Measurements from ENCODE around the gene CTNNA1. TPM values are rescaled to one million over a fixed set of nuclear protein-coding genes. Genes with fewer than 3 reads are reported as not detected.

Gene CTNNA1
- polyA plus RNA-seq, 1 donor (not counting 4 experiments of a cell fraction or from before 2014, with no cell fraction given) = 119 TPM

DNA sequence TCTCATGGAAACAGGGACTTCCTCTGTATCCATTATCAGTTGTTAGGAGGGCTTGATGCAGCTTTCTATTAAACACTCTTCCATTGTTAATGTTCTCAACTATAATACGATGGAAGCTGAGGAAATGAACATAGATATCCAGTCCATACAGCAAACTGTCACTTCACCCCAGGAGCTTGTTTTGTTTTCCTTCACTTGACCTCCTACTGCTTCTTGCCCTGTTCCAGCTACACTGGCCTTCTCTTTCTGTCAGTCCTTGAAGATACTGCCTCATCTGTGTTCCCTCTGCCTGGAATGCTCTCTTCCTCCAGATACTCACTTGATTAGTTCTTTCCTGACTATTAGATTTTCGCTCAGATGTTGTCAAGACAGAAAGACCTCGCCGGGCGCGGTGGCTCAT lies 17.1 kb downstream of the CTNNA1 start:
- no peak overlapping the region for H3K27ac ChIP-seq (ENCODE audit: control insufficient read depth, insufficient read depth, low read length)
- peaks cover 96% of the 10 kb centered on the region for H3K79me2 ChIP-seq (ENCODE audit: control insufficient read depth, insufficient read depth, low read length)
- H3K9me1 ChIP-seq (ENCODE audit: control insufficient read depth, extremely low read depth, insufficient read depth, low read length) = no peaks in the 10 kb centered on the region
- H3K36me3 ChIP-seq (ENCODE audit: control insufficient read depth in 2 of 2, extremely low read depth in 1 of 2, insufficient read depth in 2 of 2, low read length in 2 of 2) = peaks cover 0 to 3% of the 10 kb centered on the region in 2 experiments
- DNase-seq (ENCODE audit: low read depth, low spot score) = no peak
- dilution Hi-C loops (cut with MboI; ENCODE audit: extremely low pct_ligation_motif_present, low sequenced_read_pairs) = no loop called here
- no peak overlapping the region for H3K4me3 ChIP-seq (ENCODE audit: control insufficient read depth in 2 of 3, extremely low read depth in 1 of 3, insufficient read depth in 2 of 3, low read depth in 1 of 3, low read length in 3 of 3)
- H3K9me3 ChIP-seq (ENCODE audit: control insufficient read depth, low read depth, low read length) = no peaks in the 10 kb centered on the region
- no peak for FAIRE-seq
- peaks cover 31% of the 10 kb centered on the region for H4K20me1 ChIP-seq (ENCODE audit: control insufficient read depth, extremely low read depth, insufficient read depth, low read length)
- no peak overlapping the region for H3K4me2 ChIP-seq (ENCODE audit: control insufficient read depth, extremely low read depth, insufficient read depth, low read depth, low read length)
- no peak overlapping the region for H3K9ac ChIP-seq (ENCODE audit: control insufficient read depth, extremely low read depth, insufficient read depth, low read length)
- H3K4me1 ChIP-seq (ENCODE audit: control insufficient read depth, extremely low read depth, insufficient read depth, low read length) = no peaks in the 10 kb centered on the region
- H3K27me3 ChIP-seq (ENCODE audit: control insufficient read depth, extremely low read depth, insufficient read depth, low read length) = no peaks in the 10 kb centered on the region
- H2AFZ ChIP-seq (ENCODE audit: control insufficient read depth, low read length) = no peak overlapping the region
- TF ChIP-seq EZH2 (IDR thresholded peaks at IDR 0.05; ENCODE audit: low read length) = no peak
- TF ChIP-seq CTCF (optimal IDR thresholded peaks at IDR 0.05 in 1 of 3, IDR thresholded peaks at IDR 0.05 in 1 of 3, conservative IDR thresholded peaks at IDR 0.05 in 1 of 3; ENCODE audit: extremely low read depth in 1 of 3, insufficient read depth in 2 of 3, low read length in 3 of 3) = no peak

DNA sequence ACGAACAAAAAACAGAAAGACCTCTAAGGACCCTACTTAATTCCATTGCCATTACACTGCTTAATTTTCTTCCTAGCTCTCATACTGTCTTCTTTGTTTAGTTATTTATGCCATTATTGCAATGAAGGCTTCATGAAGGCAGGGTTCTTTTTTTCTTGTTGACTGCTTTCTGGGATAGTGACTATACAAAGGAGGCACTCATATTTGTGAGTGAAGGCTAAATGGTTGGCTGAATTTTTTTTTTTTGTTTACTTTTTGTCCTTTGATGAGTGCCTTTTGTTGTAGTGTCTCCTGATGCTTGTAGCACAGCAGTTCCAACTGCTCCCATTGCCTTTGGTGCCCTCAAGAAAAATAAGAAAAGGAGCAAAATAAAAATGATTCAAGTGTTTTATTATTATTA lies 17.8 kb downstream of the CTNNA1 start:
- Histone ChIP-seq H3K79me2 (ENCODE audit: control insufficient read depth, insufficient read depth, low read length) (peaks cover 94% of the 10 kb centered on the region), H3K9me1 (ENCODE audit: control insufficient read depth, extremely low read depth, insufficient read depth, low read length) (no peaks in the 10 kb centered on the region), H4K20me1 (ENCODE audit: control insufficient read depth, extremely low read depth, insufficient read depth, low read length) (peaks cover 30% of the 10 kb centered on the region), H2AFZ (ENCODE audit: control insufficient read depth, low read length) (no peak overlapping the region), H3K9ac (ENCODE audit: control insufficient read depth, extremely low read depth, insufficient read depth, low read length) (no peak overlapping the region), H3K4me2 (ENCODE audit: control insufficient read depth, extremely low read depth, insufficient read depth, low read depth, low read length) (no peak overlapping the region), H3K9me3 (ENCODE audit: control insufficient read depth, low read depth, low read length) (no peaks in the 10 kb centered on the region), H3K27me3 (ENCODE audit: control insufficient read depth, extremely low read depth, insufficient read depth, low read length) (no peaks in the 10 kb centered on the region), H3K36me3 (ENCODE audit: control insufficient read depth in 2 of 2, extremely low read depth in 1 of 2, insufficient read depth in 2 of 2, low read length in 2 of 2) (peaks cover 0 to 3% of the 10 kb centered on the region in 2 experiments), H3K27ac (ENCODE audit: control insufficient read depth, insufficient read depth, low read length) (no peak overlapping the region), H3K4me1 (ENCODE audit: control insufficient read depth, extremely low read depth, insufficient read depth, low read length) (no peaks in the 10 kb centered on the region), H3K4me3 (ENCODE audit: control insufficient read depth in 2 of 3, extremely low read depth in 1 of 3, insufficient read depth in 2 of 3, low read depth in 1 of 3, low read length in 3 of 3) (no peak overlapping the region)
- FAIRE-seq = no peak
- no peak for DNase-seq (ENCODE audit: low read depth, low spot score)
- dilution Hi-C loops (cut with MboI; ENCODE audit: extremely low pct_ligation_motif_present, low sequenced_read_pairs) = no loop called here
- TF ChIP-seq CTCF (optimal IDR thresholded peaks at IDR 0.05 in 1 of 3, IDR thresholded peaks at IDR 0.05 in 1 of 3, conservative IDR thresholded peaks at IDR 0.05 in 1 of 3; ENCODE audit: extremely low read depth in 1 of 3, insufficient read depth in 2 of 3, low read length in 3 of 3) (no peak), EZH2 (IDR thresholded peaks at IDR 0.05; ENCODE audit: low read length) (no peak)

Data from keratinocyte (primary cell).